H54 (cell line): ENCODE results near the gene KLF16.

Source experiments
- DNase-seq: peaks from one replicate; pipeline ENCODE4 v3.0.0; 2011; ENCODE audit warnings: low spot score, mixed read lengths; ENCODE audit not compliant: insufficient read length
- FAIRE-seq: peaks from 3 replicates; lab custom pipeline; 2011; peaks lifted over from hg19 to GRCh38; lab: Jason Lieb, UNC
- POLR2A ChIP-seq: IDR thresholded peaks from 2 replicates; pipeline ENCODE4 v1.6.1; 2011; ENCODE audit warnings: low read depth, mild to moderate bottlenecking, low read length

KLF16 gene

DNA sequence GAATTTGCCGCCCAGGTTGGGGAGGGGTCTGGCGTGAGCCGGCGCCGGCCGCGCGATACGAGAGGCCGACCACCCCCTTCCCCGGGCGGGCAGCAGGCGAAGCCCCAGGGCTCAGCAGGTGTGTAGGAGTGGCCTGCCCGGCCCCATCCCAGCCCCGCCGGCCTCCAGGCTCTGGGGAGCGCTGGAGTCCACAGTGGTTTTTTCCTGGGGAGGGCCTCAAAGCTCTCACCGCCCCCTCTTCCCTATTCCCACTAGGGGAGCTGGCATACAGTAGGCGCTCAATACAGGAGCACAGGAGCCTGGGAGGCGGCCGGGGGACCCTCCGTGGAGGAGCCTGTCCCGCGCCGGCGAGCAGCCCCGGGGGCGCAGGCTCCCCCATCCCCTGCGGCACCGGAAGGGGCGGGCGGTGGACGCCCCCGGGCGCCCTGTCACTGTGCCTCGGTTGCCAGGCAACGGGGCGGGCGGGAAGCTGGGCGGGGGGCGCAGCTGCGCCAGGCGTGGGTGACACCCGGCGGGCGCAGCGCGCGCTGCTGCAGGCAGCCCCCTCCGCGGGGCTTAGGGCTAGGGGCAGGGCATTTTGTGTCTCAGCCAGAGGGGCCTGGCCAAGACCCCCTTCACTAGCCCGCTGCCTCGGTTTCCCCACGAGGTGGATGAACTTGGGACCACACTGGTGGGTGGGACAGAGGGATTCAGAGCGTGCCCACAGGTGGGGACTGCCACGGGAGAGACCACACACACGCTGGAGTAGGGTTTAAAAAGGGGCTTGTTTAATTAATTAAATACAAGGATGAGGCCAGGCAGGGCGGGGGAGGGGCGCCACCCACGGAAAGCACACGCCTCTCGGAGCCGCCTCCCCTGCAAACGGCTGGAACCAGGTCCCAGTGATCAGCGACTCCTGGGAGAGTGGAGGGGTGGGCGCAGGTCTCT, 11.5 kb downstream of the KLF16 start:
- TF ChIP-seq POLR2A = no peak
- DNase-seq (no peak), FAIRE-seq (no peak)

DNA sequence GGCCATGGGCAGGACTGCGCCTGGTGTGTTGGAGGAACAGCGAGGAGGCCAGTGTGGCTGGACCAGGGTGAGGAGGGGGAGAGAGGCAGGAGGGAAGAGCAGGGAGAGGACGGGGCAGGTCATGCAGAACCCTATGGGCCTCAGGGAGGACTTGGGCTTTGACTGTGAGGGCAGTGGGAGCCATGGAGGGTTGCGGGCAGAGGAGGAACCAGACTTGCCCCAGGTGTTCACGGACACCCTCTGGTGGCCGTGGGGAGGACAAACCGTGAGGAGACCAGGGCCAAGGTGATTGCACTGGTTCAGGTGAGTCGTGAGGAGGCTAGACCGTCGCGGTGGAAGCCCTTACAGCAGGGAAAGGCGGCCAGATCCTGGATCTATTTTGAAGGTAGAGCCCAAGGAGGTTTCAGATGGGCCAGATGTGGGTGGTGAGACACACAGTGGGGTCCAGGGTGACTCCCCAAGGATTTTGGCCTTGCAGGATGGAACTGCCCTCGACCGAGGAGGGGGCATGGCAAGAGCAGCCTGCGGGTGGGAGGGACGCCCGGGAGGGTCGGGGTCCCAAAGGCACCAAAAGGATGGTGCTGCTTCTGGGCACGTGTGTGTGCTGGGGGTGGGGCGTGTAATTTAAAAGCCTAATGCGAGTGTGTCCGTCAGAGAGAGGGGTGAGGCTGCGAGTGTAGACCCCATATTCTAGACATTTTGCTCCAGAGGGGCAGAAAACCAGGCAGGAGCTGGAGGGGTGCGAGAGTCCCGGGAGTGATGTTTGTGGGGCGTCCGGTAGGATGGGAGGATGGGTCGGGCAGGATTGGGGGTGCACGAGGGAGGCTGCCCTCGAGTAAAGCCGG, 12.3 kb downstream of the KLF16 start:
- FAIRE-seq (no peak), DNase-seq (no peak)
- TF ChIP-seq POLR2A = no peak

DNA sequence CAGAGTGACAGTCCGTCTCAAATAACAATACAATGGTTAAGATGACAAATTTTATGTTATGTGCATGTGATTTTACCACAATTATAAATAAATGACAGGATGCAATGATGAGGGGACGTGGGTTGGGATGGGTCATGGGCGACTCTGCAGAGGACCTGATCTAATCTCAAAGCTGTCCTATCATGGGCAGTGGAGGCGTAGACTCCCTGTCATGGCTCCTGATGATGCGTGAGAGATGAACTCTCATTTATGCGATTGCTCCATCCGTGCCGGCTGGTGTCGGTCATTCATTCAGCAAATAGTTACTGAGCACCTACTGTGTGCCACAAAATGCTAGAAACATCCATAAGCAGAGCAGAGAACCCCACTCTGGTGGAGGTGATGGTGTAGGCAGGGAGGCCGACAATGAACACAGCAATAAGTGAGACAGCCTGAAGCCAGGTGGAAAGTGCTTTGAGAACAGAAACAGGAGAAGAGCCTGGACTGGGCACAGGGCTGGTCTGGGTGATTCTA, 13.4 kb downstream of the KLF16 start:
- FAIRE-seq = no peak
- no peak for DNase-seq
- no peak for TF ChIP-seq POLR2A

DNA sequence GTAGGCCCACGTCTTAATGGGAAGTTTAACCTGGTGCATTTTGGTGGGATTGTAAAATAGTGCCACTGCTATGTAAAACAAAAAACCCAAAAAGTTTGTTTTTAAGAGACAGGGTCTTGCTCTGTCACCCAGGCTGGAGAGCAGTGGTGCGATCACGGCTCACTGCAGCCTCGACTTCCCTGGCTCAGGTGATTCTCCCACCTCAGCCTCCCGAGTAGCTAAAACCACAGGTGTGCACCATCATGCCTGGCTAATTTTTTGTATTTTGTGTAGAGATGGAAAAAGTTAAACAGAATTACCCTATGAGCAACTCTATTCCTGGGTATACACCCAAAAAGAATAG, 14.3 kb downstream of the KLF16 start:
- FAIRE-seq = no peak
- no peak for DNase-seq
- TF ChIP-seq POLR2A = no peak

DNA sequence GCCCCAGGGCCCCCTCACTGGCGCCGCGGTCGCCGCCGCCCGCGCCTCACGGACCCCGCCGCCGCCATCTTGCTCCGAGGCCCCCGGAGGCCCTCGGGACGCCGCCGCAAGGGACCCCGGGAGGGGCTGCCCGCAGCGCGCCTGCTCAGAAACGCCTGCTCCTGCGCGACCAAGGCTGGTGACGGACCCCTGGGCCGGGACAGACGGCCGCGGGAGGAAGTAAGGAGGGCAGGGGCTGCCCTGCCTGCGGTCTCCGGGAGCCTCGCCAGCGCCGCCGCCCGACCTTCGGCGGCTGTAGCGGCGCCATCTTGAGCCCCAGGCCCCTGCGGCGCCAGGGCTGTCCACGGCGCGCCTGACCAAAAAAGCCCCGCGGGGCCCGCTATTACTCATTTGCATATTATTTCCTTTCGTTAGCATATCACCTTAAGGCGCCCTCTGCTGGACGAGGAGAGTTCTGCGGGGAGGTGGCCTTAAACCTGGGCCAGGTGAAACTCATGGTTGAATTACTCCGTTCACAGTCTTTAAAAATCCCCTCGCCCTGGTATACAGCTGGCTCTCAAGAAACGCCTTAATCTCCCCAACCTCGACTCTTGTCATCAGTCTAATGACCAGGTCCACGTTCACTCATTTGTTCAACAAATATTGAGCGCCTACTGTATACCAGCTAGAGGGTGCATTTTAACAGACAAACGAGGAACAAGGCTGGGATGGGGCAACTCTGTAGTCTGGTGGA, 14.8 kb downstream of the KLF16 start, which contains the start of gene REXO1:
Gene REXO1 (minus strand): TSS at position 85 of the 733 bp plus-strand sequence. CDS start 125 bp downstream, outside the sequence.
- DNase-seq (peak; percentile 93), FAIRE-seq (no peak)
- peak; percentile 52 for TF ChIP-seq POLR2A

DNA sequence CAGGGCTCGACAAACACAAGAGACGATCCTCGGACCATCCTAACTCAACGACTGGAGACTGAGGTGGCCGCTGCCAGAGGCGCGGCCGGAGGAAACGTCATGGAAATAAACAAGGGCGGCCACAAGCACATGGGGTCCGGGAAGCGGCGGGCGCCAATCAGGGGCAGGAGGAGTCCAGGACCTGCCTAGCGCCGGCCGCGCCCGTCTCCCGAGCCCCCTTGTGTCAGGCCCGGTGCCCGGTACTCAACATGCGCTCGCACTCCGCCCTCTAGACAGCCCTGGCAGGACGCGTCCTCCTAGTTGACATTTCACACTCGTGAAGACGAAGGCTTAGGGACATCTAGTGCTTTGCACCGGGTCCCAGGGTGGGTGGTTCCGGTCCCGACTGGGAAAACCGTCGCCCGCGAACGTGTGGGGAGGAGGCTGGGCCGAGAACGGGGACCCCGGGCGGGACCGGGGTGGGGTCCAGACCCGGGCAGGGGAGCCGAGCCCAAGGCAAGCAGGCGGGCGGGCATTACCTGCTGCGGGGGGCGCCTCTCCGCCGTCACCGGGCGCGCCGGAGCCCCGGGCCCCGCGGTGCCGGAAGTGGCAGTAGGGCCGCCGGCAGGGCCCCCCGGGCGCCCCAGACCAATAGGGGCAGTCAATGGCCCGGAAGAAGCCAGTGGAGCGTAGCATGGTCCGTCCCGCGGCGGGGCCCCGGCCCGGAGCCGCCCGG, 15.5 kb downstream of the KLF16 start:
- no peak for DNase-seq

DNA sequence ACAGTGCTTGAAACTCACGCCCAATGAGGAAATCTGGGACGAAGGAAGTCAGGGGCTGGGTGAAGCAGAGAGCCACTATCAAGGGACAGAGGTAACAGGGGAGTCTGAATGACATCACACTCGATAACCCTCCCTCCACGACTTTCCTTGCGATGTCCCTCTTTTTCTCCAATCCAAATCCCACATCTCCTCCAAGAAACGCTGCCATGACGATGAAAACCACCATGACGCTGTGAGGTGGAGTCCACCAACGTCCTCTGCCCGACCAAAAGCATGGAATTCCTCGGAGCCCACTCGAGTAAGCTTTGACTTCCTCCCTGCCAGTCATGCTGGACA, 16.1 kb downstream of the KLF16 start:
- no peak for DNase-seq
- no peak for FAIRE-seq
- TF ChIP-seq POLR2A = no peak

More for the DNA sequence above, 15.5 kb downstream of the KLF16 start:
- FAIRE-seq = no peak
- TF ChIP-seq POLR2A = no peak

DNA sequence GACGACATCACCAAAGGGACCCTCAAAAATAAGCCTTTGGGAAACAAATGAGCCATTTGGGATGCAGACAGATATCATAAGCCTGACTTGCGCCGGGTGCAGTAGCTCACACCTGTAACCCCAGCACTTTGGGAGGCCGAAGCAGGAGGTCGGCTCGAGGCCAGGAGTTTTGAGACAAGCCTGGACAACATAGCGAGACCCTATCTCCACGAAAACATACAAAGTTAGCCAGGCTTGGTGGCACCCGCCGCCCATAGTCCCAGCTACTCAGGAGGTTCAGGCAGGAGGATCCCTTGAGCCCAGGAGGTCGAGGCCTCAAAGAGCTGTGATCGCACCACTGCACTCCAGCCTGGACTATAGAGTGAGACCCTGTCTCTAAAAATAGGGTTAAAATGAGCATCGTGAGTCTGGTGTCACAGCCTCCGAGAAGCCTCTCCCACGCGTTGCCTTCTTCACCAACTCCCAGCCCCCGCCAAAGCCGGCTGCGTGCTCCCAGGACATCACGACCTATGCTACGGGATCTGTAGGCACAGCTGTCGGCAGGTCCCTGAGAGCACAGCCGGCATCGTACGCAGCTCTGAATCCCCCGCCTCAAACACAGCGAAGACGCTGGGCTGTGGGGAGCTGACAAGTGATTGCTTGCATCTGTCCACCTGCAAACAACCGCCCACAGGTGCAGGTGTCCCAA, 16.7 kb downstream of the KLF16 start:
- DNase-seq (no peak), FAIRE-seq (no peak)
- no peak for TF ChIP-seq POLR2A

DNA sequence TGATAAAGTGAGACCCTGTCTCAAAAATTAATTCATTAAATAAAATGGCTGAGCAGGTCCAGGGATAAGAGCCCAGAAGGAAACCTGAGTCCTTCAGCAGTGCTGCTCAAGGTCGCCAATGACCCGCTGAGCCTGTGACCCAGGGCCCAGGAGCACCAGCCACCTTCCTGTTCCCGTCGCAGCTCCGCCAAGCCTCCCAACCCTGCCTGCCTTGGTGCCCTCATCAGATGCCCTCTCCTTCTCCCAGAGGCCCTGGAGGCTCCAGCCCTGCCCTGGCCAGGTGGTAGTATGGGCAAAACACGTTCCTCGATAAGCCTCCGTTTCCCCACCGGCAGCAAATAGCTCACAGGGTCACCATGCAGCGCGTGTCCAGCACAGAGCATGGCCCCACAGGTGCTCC, 17.7 kb downstream of the KLF16 start:
- FAIRE-seq = no peak
- DNase-seq = no peak
- no peak for TF ChIP-seq POLR2A

DNA sequence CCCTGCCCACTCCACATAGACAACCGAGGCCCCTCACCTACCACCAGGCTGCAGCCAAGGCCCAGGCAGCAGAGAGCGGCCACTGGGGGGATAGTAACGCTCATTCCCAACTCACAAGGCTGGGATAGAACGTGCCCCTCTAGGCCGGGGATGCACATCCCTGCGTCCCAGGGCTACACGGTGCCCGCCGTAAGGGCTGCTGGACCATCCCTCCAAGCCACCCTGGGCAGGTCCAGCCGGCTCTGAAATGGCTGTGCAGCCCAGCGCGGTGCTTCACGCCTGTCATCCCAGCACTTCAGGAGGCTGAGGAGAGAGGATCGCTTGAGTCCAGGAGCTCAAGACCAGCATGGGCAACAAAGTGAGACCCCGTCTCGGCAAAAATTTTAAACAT, 18.3 kb downstream of the KLF16 start:
- DNase-seq = no peak
- no peak for FAIRE-seq
- no peak for TF ChIP-seq POLR2A

DNA sequence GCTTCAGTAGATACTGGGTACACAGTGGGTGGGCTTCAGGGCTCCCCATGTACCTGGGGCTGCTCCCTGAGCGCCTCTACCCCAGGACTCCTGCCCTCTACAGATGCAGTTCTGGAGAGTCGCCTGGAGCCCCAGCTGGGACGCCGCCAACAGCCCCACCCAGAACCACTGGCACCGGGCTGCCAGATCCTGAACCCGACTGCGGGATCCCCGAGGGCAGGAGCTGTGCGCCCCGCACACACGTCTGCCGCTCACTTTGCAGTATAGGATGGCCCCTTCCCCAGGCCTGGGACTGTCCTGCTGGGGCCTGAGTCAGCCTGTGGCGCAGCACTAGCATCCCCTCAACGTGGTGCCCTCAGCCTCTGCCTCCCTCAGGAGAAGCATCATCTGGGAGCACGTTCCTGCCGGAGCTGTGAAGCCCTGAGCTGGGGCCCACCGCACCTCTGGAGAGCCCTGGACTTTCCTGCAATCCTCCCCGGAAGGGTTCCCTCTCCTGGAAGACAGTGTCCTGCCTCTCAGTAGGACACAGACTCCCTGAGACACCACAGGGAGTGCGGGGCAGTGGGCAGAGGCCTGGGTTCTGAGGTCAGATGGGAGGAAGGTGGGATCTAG, 18.8 kb downstream of the KLF16 start:
- no peak for FAIRE-seq
- TF ChIP-seq POLR2A = no peak
- no peak for DNase-seq

DNA sequence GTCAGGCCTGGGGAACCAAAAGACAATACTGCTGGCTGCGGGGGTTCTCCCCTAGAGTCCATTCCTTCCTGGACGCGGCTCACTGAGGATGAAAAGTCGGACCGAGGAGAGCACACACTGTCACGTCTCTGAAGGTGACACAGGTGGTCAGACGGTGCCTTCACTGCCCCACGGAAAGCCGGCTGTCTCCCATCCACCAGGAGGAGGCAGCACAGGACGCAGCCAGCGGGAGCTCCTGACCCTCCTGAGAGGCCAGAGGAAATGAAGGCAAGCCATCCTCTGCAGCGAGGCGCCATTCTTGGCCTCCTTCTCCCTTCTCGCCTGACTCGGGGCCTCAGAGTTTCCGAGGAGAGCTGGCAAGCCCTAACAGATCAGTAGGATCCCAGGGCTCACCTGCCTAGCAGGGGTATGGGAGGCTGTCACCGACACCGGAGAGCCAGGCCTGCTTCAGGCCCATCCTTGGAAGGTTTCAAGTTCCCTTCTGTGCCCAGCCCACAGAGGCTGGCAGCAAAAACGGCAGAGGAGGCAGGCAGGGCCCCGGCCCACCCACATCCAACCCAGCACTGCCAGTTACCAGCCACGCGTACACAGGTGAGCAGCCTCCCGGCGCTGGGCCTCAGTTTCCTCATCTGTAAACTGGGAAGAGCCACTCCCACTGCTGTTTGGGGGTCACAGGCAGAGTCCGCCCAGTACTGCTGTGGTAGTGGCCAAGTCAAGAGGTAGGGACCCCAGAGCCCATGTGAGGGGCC, 19.6 kb downstream of the KLF16 start:
- DNase-seq (no peak), FAIRE-seq (no peak)
- TF ChIP-seq POLR2A = no peak
